HG03066 (cell line): Measurements from ENCODE around the gene PLK3.
"Not testable (repeated sequence)": the region's sequence is repeated elsewhere in the genome, so short reads cannot be mapped to it uniquely, and the experiment has no call there.

Source experiments
- ATAC-seq: cut with Tn5 transposase; IDR thresholded peaks from one replicate; pipeline ENCODE4 v1.9.1; 2021; ENCODE audit warnings: low read depth; ENCODE audit not compliant: unreplicated experiment

The PLK3 gene

DNA sequence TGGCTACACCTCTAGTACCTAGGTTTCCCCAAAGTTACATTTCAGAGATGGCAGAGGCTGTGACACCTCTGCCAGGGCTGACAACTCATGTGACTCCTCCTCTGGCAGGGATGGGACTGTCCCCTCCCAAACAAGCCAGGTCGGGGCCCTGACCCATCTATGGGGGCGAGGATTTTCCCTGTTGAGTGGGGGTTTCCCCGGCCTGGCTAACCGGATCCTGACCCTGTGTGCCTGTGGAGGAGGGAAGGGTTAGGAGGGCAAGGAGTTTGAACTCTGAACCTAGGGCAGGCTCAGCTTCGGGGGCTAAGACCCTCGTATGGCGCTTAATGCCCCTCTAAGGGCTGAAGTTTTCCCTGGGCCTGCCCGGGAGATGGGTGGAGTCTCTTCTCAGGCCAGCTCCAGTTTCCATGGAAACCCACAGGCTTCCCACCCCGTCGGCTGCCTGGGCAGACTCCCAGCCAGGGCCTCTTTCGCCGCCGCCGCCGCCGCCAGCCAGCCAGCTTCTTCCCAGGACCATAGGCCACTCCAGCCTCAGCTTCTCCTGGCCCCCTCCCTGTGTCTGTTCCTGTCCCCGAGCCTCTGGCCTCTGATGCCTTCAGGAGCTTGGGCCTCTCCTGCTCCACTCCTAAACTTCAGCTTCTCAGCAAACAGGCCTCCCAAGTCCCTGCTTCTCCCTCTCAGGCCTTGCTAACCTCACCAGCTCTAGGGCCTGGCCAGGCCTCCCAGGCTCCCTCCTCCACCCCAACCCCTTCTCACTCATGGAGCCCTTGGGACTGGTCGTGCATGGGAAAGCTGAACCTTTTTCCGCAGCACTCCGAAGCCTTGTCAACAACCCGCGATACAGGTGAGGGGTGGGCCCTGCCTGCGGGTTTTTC is 8.1 kb downstream of the PLK3 start, which contains the start of gene BTBD19:
TSS of gene BTBD19 (plus strand) at position 461 of the 875 bp plus-strand sequence. CDS start at position 759, 298 bp downstream.
- peak; percentile 25 for ATAC-seq

- peak; percentile 56 for ATAC-seq
Observed at GRCh38 chr1:44808938-44809917, 9.1 kb downstream of the PLK3 start.

DNA sequence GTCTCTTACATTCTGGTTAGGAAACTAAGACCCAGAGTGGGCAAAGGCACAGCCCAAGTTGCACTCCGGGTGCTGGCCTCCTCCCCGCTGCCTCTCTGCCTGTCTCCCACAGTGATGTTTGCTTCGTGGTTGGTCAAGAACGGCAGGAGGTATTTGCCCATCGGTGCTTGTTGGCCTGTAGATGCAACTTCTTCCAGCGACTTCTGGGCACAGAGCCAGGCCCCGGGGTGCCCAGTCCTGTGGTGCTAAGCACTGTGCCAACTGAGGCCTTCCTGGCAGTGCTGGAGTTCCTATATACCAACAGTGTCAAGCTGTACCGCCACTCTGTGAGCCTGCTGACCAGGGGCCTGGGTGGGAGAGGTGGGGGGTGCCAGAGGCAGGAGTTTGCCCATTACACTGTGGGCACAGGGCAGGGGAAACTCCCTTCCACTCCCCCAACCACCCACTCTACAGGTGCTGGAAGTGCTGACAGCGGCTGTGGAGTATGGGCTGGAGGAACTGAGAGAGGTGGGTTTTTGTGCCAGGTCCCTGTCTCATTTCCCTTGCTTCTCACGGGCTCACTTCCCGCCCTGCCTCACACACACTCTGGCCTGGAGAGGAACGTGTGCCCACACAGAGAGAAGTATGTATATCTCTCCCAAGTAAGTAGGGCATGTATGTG is 10.1 kb downstream of the PLK3 start:
- ATAC-seq = no peak

DNA sequence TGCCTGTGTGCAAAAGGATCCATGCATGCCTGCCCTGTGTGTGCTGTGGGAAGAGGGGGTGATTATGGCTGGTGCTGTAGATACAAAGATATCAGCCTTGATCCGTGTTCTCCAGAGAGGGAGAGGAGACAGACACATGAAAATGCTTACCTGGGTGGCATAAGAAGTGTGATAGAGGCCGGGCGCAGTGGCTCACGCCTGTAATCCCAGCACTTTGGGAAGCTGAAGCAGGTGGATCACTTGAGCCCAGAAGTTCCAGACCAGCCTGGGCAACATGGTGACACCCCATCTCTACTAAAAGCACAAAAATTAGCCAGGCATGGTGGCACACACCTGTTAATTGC is 10.6 kb downstream of the PLK3 start:
- ATAC-seq = not testable (repeated sequence)

DNA sequence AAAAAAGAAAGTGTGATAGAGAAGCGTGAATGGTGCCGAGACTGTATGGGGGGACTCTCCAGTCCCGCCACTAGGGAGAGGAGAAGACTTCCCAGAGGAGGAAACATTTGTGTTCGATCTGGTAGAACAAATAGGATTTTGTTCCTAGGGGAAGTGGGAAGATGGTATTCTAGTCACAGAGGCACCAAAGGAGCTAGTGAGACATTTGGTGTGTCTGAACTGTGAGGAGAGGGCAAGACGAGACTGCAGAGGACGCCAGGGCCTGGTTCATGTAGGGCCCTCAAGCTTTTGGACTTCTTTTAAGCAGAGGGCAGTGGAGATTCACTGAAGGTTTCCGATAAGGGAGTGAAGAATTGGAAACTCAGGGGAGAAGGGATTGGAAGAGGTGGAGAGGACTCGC is 11.1 kb downstream of the PLK3 start:
- ATAC-seq = no peak

DNA sequence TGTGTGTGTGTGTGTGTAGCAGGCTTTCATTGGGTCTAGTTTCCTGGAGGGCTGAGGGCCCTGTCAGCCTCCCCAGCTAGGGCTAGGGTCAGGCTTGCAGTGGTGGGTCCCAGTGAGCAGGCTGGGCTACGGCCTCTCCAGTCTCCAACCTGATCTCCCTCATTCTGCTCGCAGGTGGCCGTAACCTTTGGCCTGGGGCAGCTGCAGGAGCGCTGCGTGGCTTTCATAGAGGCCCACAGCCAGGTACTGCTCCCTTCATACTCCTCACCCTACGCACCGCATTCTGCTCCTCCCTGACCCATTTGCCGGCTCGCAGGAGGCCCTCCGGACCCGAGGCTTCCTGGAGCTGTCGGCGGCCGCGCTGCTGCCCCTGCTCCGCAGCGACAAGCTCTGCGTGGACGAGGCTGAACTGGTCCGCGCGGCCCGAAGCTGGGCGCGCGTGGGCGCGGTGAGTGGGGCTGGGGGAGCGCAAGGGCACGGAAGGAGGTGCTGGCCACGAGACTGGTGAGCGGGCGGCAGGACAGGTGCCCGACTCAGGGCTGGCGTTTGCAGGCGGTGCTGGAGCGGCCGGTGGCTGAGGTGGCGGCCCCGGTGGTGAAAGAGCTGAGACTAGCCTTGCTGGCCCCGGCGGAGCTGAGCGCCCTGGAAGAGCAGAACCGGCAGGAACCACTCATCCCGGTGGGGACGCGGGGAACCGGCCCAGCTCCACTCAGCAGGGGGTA is 12.8 kb downstream of the PLK3 start:
- ATAC-seq = no peak

GRCh38 chr1:44815926-44816325 is 15.7 kb downstream of the PLK3 start:
- not testable (repeated sequence) for ATAC-seq

DNA sequence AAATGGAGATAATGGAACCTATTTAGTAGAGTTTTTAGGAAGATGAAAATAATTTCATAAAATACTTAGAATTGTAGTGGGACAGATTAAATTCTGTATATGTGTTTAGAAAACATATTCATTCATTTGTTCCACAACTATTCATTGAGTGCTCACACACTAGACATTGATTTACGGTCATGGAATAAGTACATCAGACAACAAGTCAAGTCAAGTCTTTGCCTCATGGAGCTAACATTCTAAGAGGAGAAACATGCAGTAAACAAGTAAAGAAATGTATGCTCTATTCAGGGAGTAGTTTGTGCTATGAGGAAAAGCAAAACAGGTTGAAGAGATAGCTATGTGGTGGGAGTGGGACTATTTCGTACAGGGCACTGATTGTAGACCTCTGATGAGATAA is 17.1 kb downstream of the PLK3 start:
- ATAC-seq = no peak

DNA sequence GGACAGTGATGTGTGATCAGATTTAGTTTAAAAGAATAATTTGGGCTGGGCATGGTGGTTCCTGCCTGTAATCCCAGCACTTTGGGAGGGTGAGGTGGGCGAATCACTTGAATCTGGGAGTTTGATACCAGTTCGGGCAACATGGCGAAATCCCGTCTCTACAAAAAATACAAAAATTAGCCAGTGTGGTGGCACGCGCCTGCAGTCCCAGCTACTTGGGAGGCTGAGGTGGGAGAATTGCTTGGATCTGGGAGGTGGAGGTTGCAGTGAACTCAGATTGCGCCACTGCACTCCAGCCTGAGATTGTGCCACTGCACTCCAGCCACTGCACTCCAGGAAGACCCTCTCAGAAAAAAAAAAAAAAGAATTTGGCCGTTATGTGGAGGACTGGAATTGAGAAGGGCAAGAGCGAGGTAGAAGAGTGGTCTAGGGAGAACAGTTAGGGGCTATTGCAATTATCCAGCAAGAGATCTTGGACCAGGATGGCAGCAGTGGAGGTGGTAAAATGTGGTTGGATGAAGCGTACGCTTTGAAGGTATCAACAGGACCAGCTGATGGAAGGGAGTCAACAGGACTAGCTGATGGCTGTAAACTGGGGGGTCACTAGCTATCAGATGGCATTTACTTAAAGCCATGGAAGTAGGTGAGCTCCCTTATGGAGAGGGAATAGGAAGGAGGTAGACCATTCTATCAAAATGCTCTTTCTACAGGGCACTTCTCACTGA is 17.8 kb downstream of the PLK3 start:
- no peak for ATAC-seq

- ATAC-seq = no peak
Observed at GRCh38 chr1:44819196-44819607, 19.0 kb downstream of the PLK3 start.

DNA sequence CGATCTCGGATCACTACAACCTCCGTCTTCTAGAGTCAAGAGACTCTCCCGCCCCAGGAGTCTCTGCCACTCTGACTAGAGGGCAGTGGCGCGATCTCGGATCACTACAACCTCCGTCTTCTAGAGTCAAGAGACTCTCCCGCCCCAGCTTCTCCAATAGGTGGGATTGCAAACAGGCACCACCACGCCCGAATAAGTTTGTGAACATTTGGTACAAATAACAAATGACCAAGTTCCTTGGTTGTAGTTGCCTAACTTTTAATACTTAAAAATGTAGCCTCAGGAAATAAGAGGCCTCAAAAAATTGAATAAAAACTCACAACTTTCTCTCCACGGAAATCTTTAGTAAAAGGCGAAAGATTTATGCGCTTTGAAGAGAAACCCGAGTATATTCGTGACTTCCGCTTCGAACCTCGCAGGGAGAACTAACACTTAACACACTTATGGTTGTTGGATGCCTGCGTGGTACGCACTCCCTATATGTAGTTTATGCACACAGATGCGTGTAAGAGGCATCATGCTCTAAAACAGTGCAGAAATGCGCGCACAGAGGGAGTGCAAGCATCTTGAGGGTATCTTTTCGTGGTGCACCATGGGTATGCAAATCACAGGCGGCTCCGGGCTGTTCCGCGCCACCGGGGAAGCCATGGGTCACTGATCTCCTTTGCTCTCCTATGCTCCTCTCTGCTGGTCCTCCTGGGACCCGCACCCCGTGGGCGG is 19.6 kb downstream of the PLK3 start:
- peak; percentile 78 for ATAC-seq

DNA sequence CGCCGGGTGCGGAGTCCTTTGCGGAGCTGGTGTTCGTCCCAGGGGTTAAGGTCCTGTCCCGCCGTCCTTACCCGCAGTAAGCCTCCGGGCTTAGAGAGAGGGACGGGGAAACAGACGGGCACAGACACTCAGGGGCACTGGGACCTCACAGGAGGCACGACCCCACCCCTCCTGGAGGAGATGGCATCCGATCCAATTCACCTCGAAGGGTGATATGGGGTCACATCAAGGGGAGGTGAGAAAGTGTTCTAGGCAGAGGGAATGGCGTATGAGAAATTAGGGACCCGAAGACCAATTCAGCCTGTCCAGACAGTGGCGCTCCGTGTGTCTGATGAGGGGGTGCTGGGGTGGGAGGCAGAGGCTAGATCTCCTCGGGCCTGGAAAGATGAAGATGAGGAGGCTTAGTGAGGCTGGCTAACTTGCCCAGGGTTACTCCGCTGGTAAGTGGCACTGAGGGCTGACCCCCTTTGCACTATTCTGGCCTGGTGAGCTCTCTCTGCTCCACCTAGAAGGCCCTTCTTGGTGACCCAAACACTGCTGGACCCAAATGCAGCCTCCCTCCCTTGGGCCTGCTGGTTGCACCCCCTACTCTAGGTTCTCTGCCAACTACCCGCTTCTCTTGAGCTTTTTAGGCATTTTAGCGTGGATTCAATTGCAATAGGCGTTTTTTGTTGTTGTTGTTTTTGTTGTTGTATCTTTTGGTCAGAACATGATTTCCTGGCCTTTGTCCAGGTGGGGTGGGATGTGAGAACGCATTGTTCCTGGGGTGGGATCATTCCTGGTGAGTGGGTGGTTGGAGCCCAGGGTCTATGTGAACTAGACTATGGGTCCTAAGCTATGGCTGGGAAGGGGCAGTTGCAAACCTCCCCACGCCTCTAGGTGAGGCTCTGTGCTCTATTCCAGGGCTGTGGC is 20.4 kb downstream of the PLK3 start:
- ATAC-seq = no peak

GRCh38 chr1:44821240-44821715 is 21.1 kb downstream of the PLK3 start:
- ATAC-seq = no peak

- ATAC-seq = no peak
Observed at GRCh38 chr1:44822131-44822701, 22.0 kb downstream of the PLK3 start.

DNA sequence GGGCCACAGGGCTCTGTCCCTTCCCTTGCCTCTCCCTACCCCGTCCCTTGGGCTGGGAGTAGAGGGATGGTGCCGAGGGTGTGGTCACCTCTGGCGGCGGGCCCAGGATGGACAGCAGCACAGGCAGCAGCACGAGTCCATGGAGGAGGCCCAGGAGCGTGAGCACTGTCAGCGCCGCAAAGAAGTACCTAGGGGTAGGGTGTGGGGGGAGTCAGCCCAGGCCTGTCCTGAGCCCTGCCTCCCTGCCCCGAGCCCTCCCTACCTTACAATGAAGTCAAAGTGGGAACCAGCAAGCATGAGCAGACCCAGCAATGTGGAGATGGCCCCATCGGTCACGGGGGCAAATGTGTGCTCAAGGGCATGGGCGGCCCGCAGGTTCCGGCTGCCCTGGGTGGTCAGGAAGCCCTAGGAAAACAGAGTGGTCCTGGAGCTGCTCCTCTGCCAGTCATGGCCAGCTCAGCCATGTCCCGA is 22.8 kb downstream of the PLK3 start:
- no peak for ATAC-seq

GRCh38 chr1:44824392-44824791 is 24.2 kb downstream of the PLK3 start:
- not testable (repeated sequence) for ATAC-seq
